ENCODE results near the gene PRKACA. TPM values are rescaled to one million over a fixed set of nuclear protein-coding genes. Genes with fewer than 3 reads are reported as not detected.

The PRKACA gene
- total RNA-seq, 4 donors from 2014 or later: 18.2 to 39.8 (median 30.0) TPM

DNA sequence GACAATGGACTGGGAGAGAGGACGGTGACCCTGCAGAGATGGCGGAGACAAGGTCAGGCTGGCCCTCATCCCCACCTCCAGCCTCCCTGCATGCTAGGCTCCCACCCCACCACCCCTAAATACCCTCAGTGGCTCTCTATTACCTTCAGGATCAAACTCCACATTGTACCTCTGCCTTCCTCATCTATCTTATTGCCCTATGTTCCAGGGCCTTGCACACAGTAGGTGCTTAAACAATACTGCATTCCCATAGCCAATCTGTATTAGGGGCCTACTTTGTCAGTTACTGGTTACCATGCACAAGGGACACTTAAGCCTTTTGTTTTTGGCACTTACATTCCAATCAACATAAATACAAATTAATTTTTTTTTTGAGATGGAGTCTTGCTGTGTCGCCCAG, 62.2 kb downstream of the PRKACA start:
- Histone ChIP-seq H3K9me3 (no peaks in the 10 kb centered on the region), H3K4me1 (peaks cover 0 to 14% (median 5%) of the 10 kb centered on the region in 4 donors), H3K36me3 (no peaks in the 10 kb centered on the region), H3K27ac (no peak overlapping the region), H3K27me3 (no peaks in the 10 kb centered on the region), H3K4me3 (no peak overlapping the region)
- no peak for DNase-seq
- TF ChIP-seq POLR2A (IDR thresholded peaks at IDR 0.05): no peak
- no peak for TF ChIP-seq CTCF (IDR thresholded peaks at IDR 0.05)

- Histone ChIP-seq H3K27me3 (no peaks in the 10 kb centered on the region), H3K36me3 (no peaks in the 10 kb centered on the region), H3K9me3 (no peaks in the 10 kb centered on the region), H3K4me1 (peaks cover 0 to 14% (median 5%) of the 10 kb centered on the region in 4 donors), H3K4me3 (no peak overlapping the region), H3K27ac (no peak overlapping the region)
- DNase-seq: no peak
- TF ChIP-seq POLR2A (IDR thresholded peaks at IDR 0.05): no peak
- no peak for TF ChIP-seq CTCF (IDR thresholded peaks at IDR 0.05)
Observed at GRCh38 chr19:14054721-14055120, 62.8 kb downstream of the PRKACA start.

- no peak overlapping the region for H3K4me3 ChIP-seq
- H3K4me1 ChIP-seq: peaks cover 0 to 12% (median 5%) of the 10 kb centered on the region in 4 donors
- no peak overlapping the region for H3K27ac ChIP-seq
- DNase-seq: no peak
- no peaks in the 10 kb centered on the region for H3K9me3 ChIP-seq
- no peaks in the 10 kb centered on the region for H3K36me3 ChIP-seq
- H3K27me3 ChIP-seq: no peaks in the 10 kb centered on the region
- TF ChIP-seq POLR2A (IDR thresholded peaks at IDR 0.05): no peak
- TF ChIP-seq CTCF (IDR thresholded peaks at IDR 0.05): no peak
Observed at GRCh38 chr19:14054099-14054498, 63.5 kb downstream of the PRKACA start.

GRCh38 chr19:14053500-14053899, 64.1 kb downstream of the PRKACA start:
- no peak overlapping the region for H3K4me3 ChIP-seq
- no peaks in the 10 kb centered on the region for H3K36me3 ChIP-seq
- H3K27ac ChIP-seq: no peak overlapping the region
- no peaks in the 10 kb centered on the region for H3K27me3 ChIP-seq
- H3K9me3 ChIP-seq: no peaks in the 10 kb centered on the region
- no peak for DNase-seq
- peaks cover 0 to 7% (median 4%) of the 10 kb centered on the region in 4 donors for H3K4me1 ChIP-seq
- TF ChIP-seq POLR2A (IDR thresholded peaks at IDR 0.05): no peak
- no peak for TF ChIP-seq CTCF (IDR thresholded peaks at IDR 0.05)

- Histone ChIP-seq H3K27ac (no peak overlapping the region), H3K9me3 (no peaks in the 10 kb centered on the region), H3K36me3 (no peaks in the 10 kb centered on the region), H3K4me1 (peaks cover 0 to 7% (median 3%) of the 10 kb centered on the region in 4 donors), H3K27me3 (no peaks in the 10 kb centered on the region), H3K4me3 (no peak overlapping the region)
- TF ChIP-seq POLR2A (IDR thresholded peaks at IDR 0.05) (no peak), CTCF (IDR thresholded peaks at IDR 0.05) (no peak)
- DNase-seq: no peak
Observed at GRCh38 chr19:14053032-14053431, 64.5 kb downstream of the PRKACA start.

DNA sequence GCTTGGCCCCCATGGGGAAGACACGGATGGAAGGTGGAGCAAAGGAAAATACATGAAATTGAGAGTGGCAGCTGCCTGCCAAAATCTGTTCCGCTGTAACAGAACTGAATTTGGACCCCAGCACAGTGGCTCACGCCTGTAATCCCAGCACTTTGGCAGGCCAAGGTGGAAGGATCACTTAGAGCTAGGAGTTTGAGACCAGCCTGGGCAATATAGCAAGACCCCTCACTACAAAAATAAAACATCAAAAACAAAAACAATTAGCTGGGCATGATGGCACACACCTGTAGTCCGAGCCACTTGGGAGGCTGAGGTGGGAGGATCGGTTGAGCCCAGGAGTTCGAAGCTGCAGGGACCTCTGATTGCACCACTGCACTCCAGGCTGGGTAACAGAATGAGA, 65.1 kb downstream of the PRKACA start:
- Histone ChIP-seq H3K27ac (no peak overlapping the region), H3K27me3 (no peaks in the 10 kb centered on the region), H3K4me1 (peaks cover 0 to 4% (median under 1%) of the 10 kb centered on the region in 4 donors), H3K9me3 (no peaks in the 10 kb centered on the region), H3K36me3 (no peaks in the 10 kb centered on the region), H3K4me3 (no peak overlapping the region)
- DNase-seq: no peak
- TF ChIP-seq POLR2A (IDR thresholded peaks at IDR 0.05) (no peak), CTCF (IDR thresholded peaks at IDR 0.05) (no peak)
